CD4-positive, alpha-beta T cell treated with Interferon alpha-2 for 1 hour (primary cell): Measurements from ENCODE around the gene PPIL3.
A peak's percentile ranks its signal among the peaks of the same experiment; 100 is the strongest.

Experiments used
- DNase-seq, 2 donors: peaks; one replicate each; pipeline ENCODE4 v3.0.0-alpha.2; 2020 to 2022

Gene PPIL3

GRCh38 chr2:200860092-200860795 is 28.6 kb downstream of the PPIL3 start:
- DNase-seq: peak in 1 of 2 donors; percentile 58

GRCh38 chr2:200856806-200857205 is 32.1 kb downstream of the PPIL3 start:
- DNase-seq: no peak

- no peak for DNase-seq
Measured at GRCh38 chr2:200852605-200853004, 36.3 kb downstream of the PPIL3 start.

GRCh38 chr2:200851398-200852248 is 37.3 kb downstream of the PPIL3 start:
- DNase-seq: peak in 1 of 2 donors; percentile 21

- DNase-seq: no peak
Measured at GRCh38 chr2:200850512-200851256, 38.2 kb downstream of the PPIL3 start.

- no peak for DNase-seq
Measured at GRCh38 chr2:200847939-200848338, 40.9 kb downstream of the PPIL3 start.

- DNase-seq: no peak
Measured at GRCh38 chr2:200847269-200847668, 41.6 kb downstream of the PPIL3 start.

GRCh38 chr2:200845669-200846325 is 43.1 kb downstream of the PPIL3 start:
- no peak for DNase-seq

- no peak for DNase-seq
Measured at GRCh38 chr2:200845194-200845593, 43.7 kb downstream of the PPIL3 start.

GRCh38 chr2:200843993-200844948 is 44.6 kb downstream of the PPIL3 start:
- no peak for DNase-seq

- no peak for DNase-seq
Measured at GRCh38 chr2:200839513-200839912, 49.4 kb downstream of the PPIL3 start.

GRCh38 chr2:200834701-200835100 is 54.2 kb downstream of the PPIL3 start:
- no peak for DNase-seq

- no peak for DNase-seq
Measured at GRCh38 chr2:200829258-200829655, 59.6 kb downstream of the PPIL3 start.

GRCh38 chr2:200828572-200829257 is 60.2 kb downstream of the PPIL3 start:
- no peak for DNase-seq

GRCh38 chr2:200828104-200828503 is 60.8 kb downstream of the PPIL3 start:
- DNase-seq: no peak

GRCh38 chr2:200821686-200822245 is 67.1 kb downstream of the PPIL3 start:
- DNase-seq: no peak
